ENCODE results near the gene PAX7.
"Not testable (repeated sequence)": the region's sequence is repeated elsewhere in the genome, so short reads cannot be mapped to it uniquely, and the experiment has no call there.

PAX7 gene

GRCh38 chr1:18630511-18631495, at the start of gene PAX7:
PAX7 (plus strand) TSS chr1:18630846; CDS start chr1:18631604, 758 bp downstream.
- H3K4me1 Mint-ChIP-seq: peaks cover 5% of the 10 kb centered on the region
- no peak within 1 kb of the TSS for H3K4me3 Mint-ChIP-seq
- H3K27ac Mint-ChIP-seq: no peak within 1 kb of the TSS
- H3K36me3 Mint-ChIP-seq: no peaks in the 10 kb centered on the region
- DNase-seq (ENCODE audit: low spot score in 2 of 2): no peak
- ATAC-seq: no peak
- H3K9me3 Mint-ChIP-seq: no peaks in the 10 kb centered on the region

GRCh38 chr1:18581420-18581880, 49.2 kb upstream of the PAX7 start:
- ATAC-seq (peak; percentile 55), DNase-seq (ENCODE audit: low spot score in 2 of 2) (peak; percentile 41 to 68)
- no peaks in the 10 kb centered on the region for H3K9me3 Mint-ChIP-seq
- H3K4me1 Mint-ChIP-seq: no peaks in the 10 kb centered on the region
- no peak overlapping the region for H3K27ac Mint-ChIP-seq
- H3K36me3 Mint-ChIP-seq: no peaks in the 10 kb centered on the region
- H3K4me3 Mint-ChIP-seq: no peak overlapping the region

- H3K4me1 Mint-ChIP-seq: no peaks in the 10 kb centered on the region
- ATAC-seq (no peak), DNase-seq (ENCODE audit: low spot score in 2 of 2) (no peak)
- no peaks in the 10 kb centered on the region for H3K36me3 Mint-ChIP-seq
- no peak overlapping the region for H3K4me3 Mint-ChIP-seq
- H3K27ac Mint-ChIP-seq: no peak overlapping the region
- H3K9me3 Mint-ChIP-seq: no peaks in the 10 kb centered on the region
Observed at GRCh38 chr1:18582890-18583289, 47.8 kb upstream of the PAX7 start.

- no peaks in the 10 kb centered on the region for H3K4me1 Mint-ChIP-seq
- no peak overlapping the region for H3K4me3 Mint-ChIP-seq
- no peak for ATAC-seq
- no peak overlapping the region for H3K27ac Mint-ChIP-seq
- no peak for DNase-seq (ENCODE audit: low spot score in 2 of 2)
- no peaks in the 10 kb centered on the region for H3K36me3 Mint-ChIP-seq
- no peaks in the 10 kb centered on the region for H3K9me3 Mint-ChIP-seq
Observed at GRCh38 chr1:18583326-18583941, 47.2 kb upstream of the PAX7 start.

- not testable (repeated sequence) for H3K36me3 Mint-ChIP-seq; ATAC-seq; H3K27ac Mint-ChIP-seq; H3K9me3 Mint-ChIP-seq; H3K4me1 Mint-ChIP-seq; H3K4me3 Mint-ChIP-seq; DNase-seq (ENCODE audit: low spot score in 2 of 2)
Observed at GRCh38 chr1:18586016-18586415, 44.6 kb upstream of the PAX7 start.

GRCh38 chr1:18588093-18588492, 42.6 kb upstream of the PAX7 start:
- H3K4me3 Mint-ChIP-seq: no peak overlapping the region
- H3K4me1 Mint-ChIP-seq: no peaks in the 10 kb centered on the region
- H3K36me3 Mint-ChIP-seq: no peaks in the 10 kb centered on the region
- H3K9me3 Mint-ChIP-seq: no peaks in the 10 kb centered on the region
- no peak for DNase-seq (ENCODE audit: low spot score in 2 of 2)
- ATAC-seq: no peak
- no peak overlapping the region for H3K27ac Mint-ChIP-seq

GRCh38 chr1:18592368-18592767, 38.3 kb upstream of the PAX7 start:
- no peaks in the 10 kb centered on the region for H3K4me1 Mint-ChIP-seq
- no peaks in the 10 kb centered on the region for H3K9me3 Mint-ChIP-seq
- H3K4me3 Mint-ChIP-seq: no peak overlapping the region
- H3K36me3 Mint-ChIP-seq: no peaks in the 10 kb centered on the region
- H3K27ac Mint-ChIP-seq: no peak overlapping the region
- DNase-seq (ENCODE audit: low spot score in 2 of 2) (no peak), ATAC-seq (no peak)

- no peaks in the 10 kb centered on the region for H3K9me3 Mint-ChIP-seq
- DNase-seq (ENCODE audit: low spot score in 2 of 2) (peak; percentile 25 to 67), ATAC-seq (peak; percentile 69)
- no peaks in the 10 kb centered on the region for H3K4me1 Mint-ChIP-seq
- H3K27ac Mint-ChIP-seq: no peak overlapping the region
- no peaks in the 10 kb centered on the region for H3K36me3 Mint-ChIP-seq
- no peak overlapping the region for H3K4me3 Mint-ChIP-seq
Observed at GRCh38 chr1:18597160-18598042, 33.2 kb upstream of the PAX7 start.

- H3K27ac Mint-ChIP-seq: no peak overlapping the region
- no peak overlapping the region for H3K4me3 Mint-ChIP-seq
- no peaks in the 10 kb centered on the region for H3K36me3 Mint-ChIP-seq
- H3K9me3 Mint-ChIP-seq: no peaks in the 10 kb centered on the region
- ATAC-seq: no peak
- H3K4me1 Mint-ChIP-seq: no peaks in the 10 kb centered on the region
- DNase-seq (ENCODE audit: low spot score in 2 of 2): no peak
Observed at GRCh38 chr1:18599086-18599485, 31.6 kb upstream of the PAX7 start.

- no peak for ATAC-seq
- no peak overlapping the region for H3K27ac Mint-ChIP-seq
- H3K4me1 Mint-ChIP-seq: no peaks in the 10 kb centered on the region
- no peak for DNase-seq (ENCODE audit: low spot score in 2 of 2)
- H3K9me3 Mint-ChIP-seq: no peaks in the 10 kb centered on the region
- no peak overlapping the region for H3K4me3 Mint-ChIP-seq
- H3K36me3 Mint-ChIP-seq: no peaks in the 10 kb centered on the region
Observed at GRCh38 chr1:18599704-18600103, 30.9 kb upstream of the PAX7 start.

- no peaks in the 10 kb centered on the region for H3K4me1 Mint-ChIP-seq
- no peaks in the 10 kb centered on the region for H3K9me3 Mint-ChIP-seq
- H3K27ac Mint-ChIP-seq: no peak overlapping the region
- ATAC-seq (peak; percentile 49), DNase-seq (ENCODE audit: low spot score in 2 of 2) (no peak)
- no peaks in the 10 kb centered on the region for H3K36me3 Mint-ChIP-seq
- no peak overlapping the region for H3K4me3 Mint-ChIP-seq
Observed at GRCh38 chr1:18602533-18603211, 28.0 kb upstream of the PAX7 start.

- no peaks in the 10 kb centered on the region for H3K4me1 Mint-ChIP-seq
- no peaks in the 10 kb centered on the region for H3K36me3 Mint-ChIP-seq
- H3K4me3 Mint-ChIP-seq: no peak overlapping the region
- no peak overlapping the region for H3K27ac Mint-ChIP-seq
- DNase-seq (ENCODE audit: low spot score in 2 of 2) (no peak), ATAC-seq (peak; percentile 22)
- H3K9me3 Mint-ChIP-seq: no peaks in the 10 kb centered on the region
Observed at GRCh38 chr1:18603212-18603852, 27.3 kb upstream of the PAX7 start.

GRCh38 chr1:18606443-18607288, 24.0 kb upstream of the PAX7 start:
- no peaks in the 10 kb centered on the region for H3K4me1 Mint-ChIP-seq
- no peaks in the 10 kb centered on the region for H3K9me3 Mint-ChIP-seq
- peak; percentile 27 for ATAC-seq
- H3K4me3 Mint-ChIP-seq: no peak overlapping the region
- H3K36me3 Mint-ChIP-seq: no peaks in the 10 kb centered on the region
- DNase-seq (ENCODE audit: low spot score in 2 of 2): no peak
- H3K27ac Mint-ChIP-seq: no peak overlapping the region
